GM12872 (cell line): ENCODE results near the gene DDRGK1.

Experiments
- TF ChIP-seq, protein P1 (sequence below): IDR thresholded peaks from 3 replicates; pipeline ENCODE4 v1.5.1; 2011; ENCODE audit warnings: low read depth, mild to moderate bottlenecking, low read length, moderate library complexity; ENCODE audit not compliant: insufficient read depth

Gene DDRGK1

DNA sequence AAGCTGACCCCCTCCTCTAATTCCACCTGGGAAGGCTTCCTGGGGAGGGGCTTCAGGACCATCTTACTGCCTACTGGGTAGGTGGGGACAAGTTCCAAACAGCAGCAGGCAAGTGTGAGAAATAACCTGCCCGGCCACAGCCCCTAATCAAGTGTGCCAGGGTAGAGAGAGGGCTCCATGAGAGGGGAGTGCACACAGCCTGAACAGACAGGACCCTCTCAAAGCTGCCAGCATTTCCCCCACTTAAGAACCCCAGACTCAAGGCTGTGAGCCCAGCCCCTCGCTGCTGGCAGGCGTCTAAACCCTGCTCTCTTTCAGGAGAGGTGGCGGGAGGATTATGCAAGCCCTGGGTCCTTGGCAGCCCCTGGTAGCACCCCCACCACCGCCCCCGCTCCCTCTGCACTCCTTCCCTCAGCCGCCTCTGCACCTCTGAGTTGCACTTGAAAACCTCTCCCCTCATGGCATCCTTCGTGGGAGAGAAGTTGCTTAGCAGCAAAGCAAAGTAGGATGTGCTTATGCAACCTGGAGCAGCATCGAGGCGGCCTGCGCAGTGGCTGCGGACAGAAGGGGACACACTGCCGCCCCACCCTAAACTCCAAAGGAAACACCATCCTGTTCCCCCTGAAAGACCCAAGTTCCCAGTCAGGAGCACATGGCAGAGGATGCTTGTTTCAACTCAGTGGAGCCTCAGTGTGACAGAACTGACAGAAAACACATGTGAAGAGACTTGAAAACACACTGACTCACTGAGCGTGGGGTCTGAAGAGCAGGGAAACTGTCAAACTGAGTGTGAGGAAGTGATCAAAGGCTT lies 10.5 kb downstream of the DDRGK1 start:
- TF ChIP-seq, protein P1, sequence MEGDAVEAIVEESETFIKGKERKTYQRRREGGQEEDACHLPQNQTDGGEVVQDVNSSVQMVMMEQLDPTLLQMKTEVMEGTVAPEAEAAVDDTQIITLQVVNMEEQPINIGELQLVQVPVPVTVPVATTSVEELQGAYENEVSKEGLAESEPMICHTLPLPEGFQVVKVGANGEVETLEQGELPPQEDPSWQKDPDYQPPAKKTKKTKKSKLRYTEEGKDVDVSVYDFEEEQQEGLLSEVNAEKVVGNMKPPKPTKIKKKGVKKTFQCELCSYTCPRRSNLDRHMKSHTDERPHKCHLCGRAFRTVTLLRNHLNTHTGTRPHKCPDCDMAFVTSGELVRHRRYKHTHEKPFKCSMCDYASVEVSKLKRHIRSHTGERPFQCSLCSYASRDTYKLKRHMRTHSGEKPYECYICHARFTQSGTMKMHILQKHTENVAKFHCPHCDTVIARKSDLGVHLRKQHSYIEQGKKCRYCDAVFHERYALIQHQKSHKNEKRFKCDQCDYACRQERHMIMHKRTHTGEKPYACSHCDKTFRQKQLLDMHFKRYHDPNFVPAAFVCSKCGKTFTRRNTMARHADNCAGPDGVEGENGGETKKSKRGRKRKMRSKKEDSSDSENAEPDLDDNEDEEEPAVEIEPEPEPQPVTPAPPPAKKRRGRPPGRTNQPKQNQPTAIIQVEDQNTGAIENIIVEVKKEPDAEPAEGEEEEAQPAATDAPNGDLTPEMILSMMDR: no peak

GRCh38 chr20:3192226-3193015 lies 12.1 kb downstream of the DDRGK1 start:
- TF ChIP-seq, protein P1: no peak

DNA sequence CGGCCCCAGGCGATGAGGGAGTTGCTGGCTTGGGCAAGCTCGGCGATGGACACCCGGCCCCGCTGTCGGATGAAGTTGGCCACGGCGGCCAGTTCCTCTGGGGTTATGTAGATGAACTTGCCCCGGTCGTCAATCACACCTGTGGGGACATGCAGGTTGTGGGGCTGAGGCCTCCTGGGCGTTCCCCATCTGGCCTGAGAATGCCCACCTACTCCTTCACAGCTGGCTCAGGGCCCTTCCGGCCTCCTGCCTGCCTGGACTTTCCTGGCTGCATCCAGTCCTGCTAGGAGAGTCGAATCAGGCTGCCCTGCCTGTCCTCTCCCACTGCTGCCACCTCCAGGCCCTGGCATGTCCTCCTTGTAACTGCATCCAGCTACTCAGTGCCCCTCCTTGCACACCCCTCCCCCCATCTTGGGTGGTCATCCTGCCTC lies 13.8 kb downstream of the DDRGK1 start:
- TF ChIP-seq, protein P1: no peak

DNA sequence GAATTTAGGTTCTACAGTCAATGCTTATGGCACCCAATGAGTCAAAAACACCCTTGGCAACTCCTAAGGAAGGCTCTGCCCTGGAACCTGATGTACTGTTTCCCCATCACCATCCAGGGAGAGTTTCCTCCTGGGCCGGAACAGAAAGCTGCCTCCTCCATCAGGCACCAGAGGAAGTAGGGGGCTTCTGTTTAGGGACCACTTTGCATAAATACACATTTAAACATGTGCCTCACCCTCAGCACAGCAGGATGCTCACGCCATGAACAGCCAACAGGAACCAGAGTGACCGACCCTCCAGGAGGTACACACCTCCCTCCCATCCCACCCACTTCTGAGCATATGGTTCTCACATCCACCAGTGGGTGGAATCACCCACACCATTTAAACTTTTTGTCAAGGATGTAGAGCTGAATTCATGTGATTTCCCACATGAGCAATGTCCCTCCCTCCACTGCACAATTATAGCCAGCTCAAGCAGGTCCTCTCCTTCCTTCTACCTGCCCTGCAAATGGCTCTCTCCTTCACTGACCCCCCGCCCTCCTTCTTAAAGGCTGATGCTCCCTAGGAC lies 14.8 kb downstream of the DDRGK1 start:
- TF ChIP-seq, protein P1: no peak

DNA sequence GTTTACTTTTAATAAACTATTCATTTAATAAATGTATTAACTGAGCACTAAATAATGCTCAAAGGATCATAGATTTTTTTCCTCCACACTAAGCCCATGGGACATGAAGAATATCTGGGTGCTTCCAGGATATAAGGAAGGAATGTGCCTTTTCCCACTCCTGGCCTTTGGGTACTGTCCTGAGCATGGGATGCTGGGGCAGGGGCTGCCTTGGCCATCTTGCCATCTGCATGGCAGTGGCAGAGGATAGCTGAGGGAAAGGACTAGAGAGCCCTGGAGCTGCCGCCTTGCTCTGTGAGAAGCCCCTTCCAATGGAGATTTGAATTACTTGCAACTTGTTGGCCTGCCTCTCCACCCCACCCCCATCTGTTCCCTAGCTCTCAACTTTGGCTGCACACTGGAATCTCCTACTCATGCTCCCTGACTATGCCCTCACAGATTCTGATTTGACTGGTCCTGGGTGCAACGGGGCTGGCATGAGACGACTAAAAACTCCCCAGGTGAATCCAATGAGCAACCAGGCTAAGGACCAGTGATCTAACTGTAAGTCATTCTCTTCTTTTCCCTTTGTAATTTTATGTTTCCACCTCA lies 15.6 kb downstream of the DDRGK1 start:
- TF ChIP-seq, protein P1: no peak

DNA sequence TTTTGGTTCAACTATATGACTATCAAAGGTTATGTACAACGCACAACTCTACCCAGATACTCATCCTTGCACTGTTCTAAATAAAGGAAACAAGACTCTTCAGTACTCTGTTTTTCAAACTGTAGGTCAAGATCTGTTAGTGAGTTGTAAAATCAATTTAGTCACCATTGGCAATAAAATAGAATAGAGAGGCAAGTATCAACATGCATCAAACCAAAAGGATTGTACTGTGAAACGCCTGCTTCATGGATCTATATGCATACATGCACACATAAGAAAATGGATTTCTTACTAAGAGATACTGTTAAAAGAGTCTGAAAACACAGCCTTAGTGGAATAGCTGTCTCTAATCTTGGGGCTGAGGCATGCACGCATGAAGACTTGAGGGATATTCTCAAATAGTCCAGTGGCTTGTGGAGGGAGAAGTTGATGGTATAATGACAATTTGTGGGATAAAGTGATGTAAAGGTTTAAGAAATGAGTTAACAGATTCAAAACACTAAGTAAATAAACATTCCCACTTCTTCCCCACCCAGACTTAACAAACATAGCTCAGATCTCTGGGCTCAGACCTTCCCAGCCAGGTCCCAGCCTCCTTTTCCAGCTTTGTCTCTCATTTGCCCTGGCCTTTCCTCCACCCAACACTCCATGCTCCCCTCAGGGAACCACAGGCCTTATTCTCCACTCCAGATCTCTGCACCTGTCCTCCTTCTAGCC lies 20.4 kb downstream of the DDRGK1 start:
- TF ChIP-seq, protein P1: no peak
